HepG2 (cell line): ENCODE data around the gene HTRA2. TPM values are rescaled to one million over a fixed set of nuclear protein-coding genes. Genes with fewer than 3 reads are reported as not detected.
A peak's percentile ranks its signal among the peaks of the same experiment; 100 is the strongest.

Experiments used
- ELF4 ChIP-seq: sonication (generic); formaldehyde crosslinking; IDR thresholded peaks from 2 replicates; pipeline ENCODE4 v1.5.0; 2020; ENCODE audit warnings: missing genetic modification reagents, mild to moderate bottlenecking, moderate library complexity, borderline replicate concordance
- EP300 ChIP-seq, 3 experiments: sonication (generic) in 1 of 3; formaldehyde crosslinking in 1 of 3; IDR thresholded peaks; 2 replicates each; pipeline versions ENCODE4 v1.5.1 to v1.6.1; 2011 to 2020; ENCODE audit warnings: low read depth in 2 of 3, low read length in 2 of 3, borderline replicate concordance in 1 of 3, improper control_type of control experiment in 1 of 3, mild to moderate bottlenecking in 1 of 3, missing genetic modification reagents in 1 of 3, moderate library complexity in 1 of 3
- HNF1A ChIP-seq, 2 experiments: sonication (generic) in 1 of 2; formaldehyde crosslinking in 1 of 2; IDR thresholded peaks; 2 replicates each; pipeline versions ENCODE4 v1.4.0 to v1.6.1; 2016 to 2020; ENCODE audit warnings: borderline replicate concordance in 1 of 2, low read depth in 1 of 2, mild to moderate bottlenecking in 1 of 2, missing genetic modification reagents in 1 of 2
- NFIC ChIP-seq: IDR thresholded peaks from 2 replicates; pipeline ENCODE4 v1.6.1; 2012; ENCODE audit warnings: mild to moderate bottlenecking, low read length, inconsistent platforms
- SMAD9 ChIP-seq: sonication (generic); formaldehyde crosslinking; IDR thresholded peaks from 2 replicates; pipeline ENCODE4 v1.5.1; 2020; ENCODE audit warnings: mild to moderate bottlenecking, missing genetic modification reagents
- SNRNP70 ChIP-seq: fragments of 200-400 bp; formaldehyde crosslinking; IDR thresholded peaks from 2 replicates; pipeline ENCODE4 v1.6.1; 2017; ENCODE audit warnings: mild to moderate bottlenecking, low read depth, low read length, moderate library complexity
- SRY ChIP-seq: sonication (generic); formaldehyde crosslinking; IDR thresholded peaks from 2 replicates; pipeline ENCODE4 v1.8.0; 2022; ENCODE audit warnings: mild to moderate bottlenecking, missing genetic modification reagents
- TRIM22 ChIP-seq: fragments of 450-650 bp; IDR thresholded peaks from 2 replicates; pipeline ENCODE4 v1.6.1; 2017
- ZNF691 ChIP-seq: sonication (generic); formaldehyde crosslinking; IDR thresholded peaks from 2 replicates; pipeline ENCODE4 v1.4.0; 2020; ENCODE audit warnings: missing genetic modification reagents, low read depth, mild to moderate bottlenecking, borderline replicate concordance
- polyA plus RNA-seq, 8 experiments: library from polyadenylated mRNA; depleted of rRNA in 3 of 8; stranded (reverse) in 7 of 8; unstranded in 1 of 8; fragments of >200 nt; fragmentation: Illumina TruSeq in 4 of 8; extraction: Trizol in 4 of 8; gene quantifications; 2 replicates each; pipeline versions ENCODE4 v1.2.1 to v1.2.3, GENCODE V29; 2011 to 2016; ENCODE audit warnings: low read depth in 4 of 8, missing spikeins in 1 of 8, mixed read lengths in 1 of 8; ENCODE audit not compliant: insufficient read depth in 1 of 8
- total RNA-seq, 5 experiments: library from RNA; depleted of rRNA; stranded (reverse); fragments of >200 nt; fragmentation: Illumina TruSeq; extraction: Trizol; gene quantifications; 2 replicates each; pipeline ENCODE4 v1.2.3, GENCODE V29; 2016; ENCODE audit warnings: low read depth in 1 of 5
- TF ChIP-seq, protein P1 (sequence below): IDR thresholded peaks from 2 replicates; pipeline ENCODE4 v1.6.1; 2012; ENCODE audit warnings: low read length, improper control_type of control experiment
- TF ChIP-seq, protein P2 (sequence below): sonication (generic); formaldehyde crosslinking; conservative IDR thresholded peaks from 2 replicates; pipeline ENCODE4 v1.8.1; 2023; ENCODE audit warnings: missing genetic modification reagents

The HTRA2 gene
- total and polyA plus RNA-seq, 2 of the 13 experiments (the other 11 are each of a cell fraction or from before 2014, with no cell fraction given) = 47.7 to 50.3 TPM

DNA sequence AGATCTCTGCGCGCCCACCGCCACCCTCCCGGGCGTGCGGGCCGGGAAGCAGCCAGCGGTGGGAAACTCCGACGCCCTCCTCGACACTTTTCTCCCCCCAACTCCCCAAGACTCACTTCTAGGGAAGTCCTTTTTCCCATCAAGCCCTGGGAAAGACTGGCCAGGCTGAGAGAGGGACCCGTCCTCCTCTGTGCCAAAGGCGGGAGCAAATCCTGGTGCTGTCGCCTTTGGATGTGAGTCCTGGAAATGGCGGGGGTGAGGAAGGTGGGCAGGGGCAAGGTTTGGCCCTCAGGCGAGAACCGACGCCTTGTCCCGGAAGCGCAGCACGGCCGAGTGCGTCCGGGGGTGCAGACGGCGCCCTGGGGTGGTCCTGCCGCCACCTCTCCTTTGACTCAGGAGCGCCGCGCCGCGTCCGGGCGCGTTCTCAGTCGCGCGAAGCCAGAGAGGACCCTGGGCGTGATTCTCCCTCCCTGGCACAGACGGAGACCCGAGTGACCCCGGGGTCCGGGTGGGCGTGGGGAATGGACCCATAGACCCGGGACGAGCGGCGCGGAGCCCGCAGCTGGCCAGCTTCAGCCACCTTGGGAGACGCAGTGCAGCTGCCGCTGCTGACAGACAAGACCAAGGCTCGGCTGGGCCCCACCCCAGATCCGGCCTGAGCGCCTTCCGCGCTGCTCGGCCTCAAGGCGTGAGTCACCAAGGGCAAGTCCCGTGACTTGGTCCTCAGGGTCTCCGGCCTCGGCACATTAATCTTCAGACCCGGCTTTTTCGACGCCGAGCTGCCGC, 26.8 kb upstream of the HTRA2 start (continued):
- TF ChIP-seq ELF4 (CRISPR knock-in tag) = peak; percentile 88; the same call in 1 of the 2 replicates
- TF ChIP-seq, protein P1, sequence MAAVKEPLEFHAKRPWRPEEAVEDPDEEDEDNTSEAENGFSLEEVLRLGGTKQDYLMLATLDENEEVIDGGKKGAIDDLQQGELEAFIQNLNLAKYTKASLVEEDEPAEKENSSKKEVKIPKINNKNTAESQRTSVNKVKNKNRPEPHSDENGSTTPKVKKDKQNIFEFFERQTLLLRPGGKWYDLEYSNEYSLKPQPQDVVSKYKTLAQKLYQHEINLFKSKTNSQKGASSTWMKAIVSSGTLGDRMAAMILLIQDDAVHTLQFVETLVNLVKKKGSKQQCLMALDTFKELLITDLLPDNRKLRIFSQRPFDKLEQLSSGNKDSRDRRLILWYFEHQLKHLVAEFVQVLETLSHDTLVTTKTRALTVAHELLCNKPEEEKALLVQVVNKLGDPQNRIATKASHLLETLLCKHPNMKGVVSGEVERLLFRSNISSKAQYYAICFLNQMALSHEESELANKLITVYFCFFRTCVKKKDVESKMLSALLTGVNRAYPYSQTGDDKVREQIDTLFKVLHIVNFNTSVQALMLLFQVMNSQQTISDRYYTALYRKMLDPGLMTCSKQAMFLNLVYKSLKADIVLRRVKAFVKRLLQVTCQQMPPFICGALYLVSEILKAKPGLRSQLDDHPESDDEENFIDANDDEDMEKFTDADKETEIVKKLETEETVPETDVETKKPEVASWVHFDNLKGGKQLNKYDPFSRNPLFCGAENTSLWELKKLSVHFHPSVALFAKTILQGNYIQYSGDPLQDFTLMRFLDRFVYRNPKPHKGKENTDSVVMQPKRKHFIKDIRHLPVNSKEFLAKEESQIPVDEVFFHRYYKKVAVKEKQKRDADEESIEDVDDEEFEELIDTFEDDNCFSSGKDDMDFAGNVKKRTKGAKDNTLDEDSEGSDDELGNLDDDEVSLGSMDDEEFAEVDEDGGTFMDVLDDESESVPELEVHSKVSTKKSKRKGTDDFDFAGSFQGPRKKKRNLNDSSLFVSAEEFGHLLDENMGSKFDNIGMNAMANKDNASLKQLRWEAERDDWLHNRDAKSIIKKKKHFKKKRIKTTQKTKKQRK = no peak
- TF ChIP-seq TRIM22 = no peak
- TF ChIP-seq EP300 (IDR thresholded peaks at IDR 0.05; ENCODE audit: low read depth in 2 of 2, low read length in 2 of 2) = no peak
- no peak for TF ChIP-seq EP300 (CRISPR knock-in tag; IDR thresholded peaks at IDR 0.05; ENCODE audit: borderline replicate concordance)
- 0 out of 2 replicates have a peak, but pooled peaks have one; percentile 65 for TF ChIP-seq SRY
- no peak for TF ChIP-seq NFIC
- TF ChIP-seq HNF1A (IDR thresholded peaks at IDR 0.05; ENCODE audit: low read depth) = no peak
- TF ChIP-seq HNF1A (CRISPR knock-in tag; IDR thresholded peaks at IDR 0.05; ENCODE audit: borderline replicate concordance) = peak; percentile 42; the same call in 1 of the 2 replicates
- TF ChIP-seq ZNF691 (CRISPR knock-in tag) = peak; percentile 76; the same call in 1 of the 2 replicates
- no peak; the same call in 1 of the 2 replicates for TF ChIP-seq SMAD9 (CRISPR knock-in tag)
- TF ChIP-seq SNRNP70 = no peak
- TF ChIP-seq, protein P2, sequence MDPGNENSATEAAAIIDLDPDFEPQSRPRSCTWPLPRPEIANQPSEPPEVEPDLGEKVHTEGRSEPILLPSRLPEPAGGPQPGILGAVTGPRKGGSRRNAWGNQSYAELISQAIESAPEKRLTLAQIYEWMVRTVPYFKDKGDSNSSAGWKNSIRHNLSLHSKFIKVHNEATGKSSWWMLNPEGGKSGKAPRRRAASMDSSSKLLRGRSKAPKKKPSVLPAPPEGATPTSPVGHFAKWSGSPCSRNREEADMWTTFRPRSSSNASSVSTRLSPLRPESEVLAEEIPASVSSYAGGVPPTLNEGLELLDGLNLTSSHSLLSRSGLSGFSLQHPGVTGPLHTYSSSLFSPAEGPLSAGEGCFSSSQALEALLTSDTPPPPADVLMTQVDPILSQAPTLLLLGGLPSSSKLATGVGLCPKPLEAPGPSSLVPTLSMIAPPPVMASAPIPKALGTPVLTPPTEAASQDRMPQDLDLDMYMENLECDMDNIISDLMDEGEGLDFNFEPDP (CRISPR knock-in tag) = 0 out of 2 replicates have a peak, but pooled peaks have one; percentile 93
